Activated T-cell treated with anti-CD3 and anti-CD28 coated beads for 1 hour (primary cell): ENCODE measurements around the gene FCHO2.

Experiments
- DNase-seq: peaks from one replicate; pipeline ENCODE4 v3.0.0-alpha.2; 2020; ENCODE audit warnings: low read depth

FCHO2 gene

GRCh38 chr5:73110190-73110589, 154.3 kb downstream of the FCHO2 start:
- DNase-seq = no peak

GRCh38 chr5:73111536-73111935, 155.7 kb downstream of the FCHO2 start:
- no peak for DNase-seq

- no peak for DNase-seq
Measured at GRCh38 chr5:73112359-73112758, 156.5 kb downstream of the FCHO2 start.

GRCh38 chr5:73114044-73114688, 158.3 kb downstream of the FCHO2 start:
- DNase-seq = no peak

- no peak for DNase-seq
Measured at GRCh38 chr5:73115399-73116051, 159.7 kb downstream of the FCHO2 start.

GRCh38 chr5:73116506-73116905, 160.7 kb downstream of the FCHO2 start:
- no peak for DNase-seq

- DNase-seq = no peak
Measured at GRCh38 chr5:73117088-73117740, 161.4 kb downstream of the FCHO2 start.

GRCh38 chr5:73118391-73118973, 162.6 kb downstream of the FCHO2 start:
- no peak for DNase-seq

GRCh38 chr5:73119451-73120157, 163.8 kb downstream of the FCHO2 start:
- DNase-seq = no peak

- no peak for DNase-seq
Measured at GRCh38 chr5:73120222-73121118, 164.6 kb downstream of the FCHO2 start, which contains the start of gene TMEM171. Gene TMEM171 (plus strand): TSS chr5:73120575. CDS start chr5:73123374, 2,799 bp downstream.

- no peak for DNase-seq
Measured at GRCh38 chr5:73121119-73121463, 165.2 kb downstream of the FCHO2 start.

- DNase-seq = no peak
Measured at GRCh38 chr5:73122875-73123810, 167.3 kb downstream of the FCHO2 start.

- DNase-seq = no peak
Measured at GRCh38 chr5:73125289-73125688, 169.4 kb downstream of the FCHO2 start.

- DNase-seq = no peak
Measured at GRCh38 chr5:73126381-73126780, 170.5 kb downstream of the FCHO2 start.

GRCh38 chr5:73126957-73127356, 171.1 kb downstream of the FCHO2 start:
- DNase-seq = no peak

- no peak for DNase-seq
Measured at GRCh38 chr5:73129143-73129542, 173.3 kb downstream of the FCHO2 start.

- DNase-seq = no peak
Measured at GRCh38 chr5:73130811-73131210, 175.0 kb downstream of the FCHO2 start.

- DNase-seq = no peak
Measured at GRCh38 chr5:73131711-73132425, 176.0 kb downstream of the FCHO2 start.

GRCh38 chr5:73132759-73133158, 176.9 kb downstream of the FCHO2 start:
- no peak for DNase-seq

GRCh38 chr5:73135021-73135420, 179.2 kb downstream of the FCHO2 start:
- DNase-seq = no peak
